ENCODE data around the gene IFNA17.
A peak's percentile ranks its signal among the peaks of the same experiment; 100 is the strongest.
"Not testable (repeated sequence)": the region's sequence is repeated elsewhere in the genome, so short reads cannot be mapped to it uniquely, and the experiment has no call there.

The IFNA17 gene

DNA sequence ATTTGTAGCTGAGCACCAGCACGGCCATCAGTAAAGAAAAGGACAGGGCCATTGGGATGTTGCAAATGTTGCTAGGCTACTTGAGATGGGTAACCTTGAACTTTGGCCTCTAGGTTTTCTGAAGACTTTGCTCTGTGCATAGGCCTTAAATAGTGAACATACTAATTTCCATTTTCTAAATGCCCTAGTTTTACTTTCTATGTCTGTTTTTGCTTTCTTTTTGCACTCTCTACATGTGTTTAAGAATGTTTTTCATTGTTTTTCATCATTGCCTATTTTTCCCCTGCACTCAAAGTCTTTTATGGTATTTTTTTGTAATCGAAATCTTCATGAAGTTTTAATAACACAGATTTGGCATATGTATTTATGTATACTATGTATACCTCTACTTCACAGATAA lies at the start of gene IFNA17:
Gene IFNA17, minus strand, starts transcription at position 101 of the 400 bp plus-strand sequence. Its CDS starts 49 bp downstream, at position 52.
- no peak for DNase-seq

DNA sequence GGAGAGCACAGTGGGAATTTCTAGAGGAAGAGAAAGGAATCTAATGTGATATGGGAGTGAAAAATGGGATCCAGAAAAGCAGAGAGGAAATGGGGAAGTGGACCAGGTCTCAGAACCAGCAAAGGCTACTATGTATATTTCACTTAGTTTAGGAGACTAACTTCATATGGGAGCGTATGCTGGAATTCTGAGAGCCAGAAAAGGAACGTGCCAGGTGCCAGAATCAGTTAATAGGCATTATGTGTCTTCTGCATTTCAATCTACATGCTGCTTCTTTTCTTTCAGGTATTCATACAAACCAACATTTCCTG lies 40.3 kb upstream of the IFNA17 start:
- DNase-seq: no peak

DNA sequence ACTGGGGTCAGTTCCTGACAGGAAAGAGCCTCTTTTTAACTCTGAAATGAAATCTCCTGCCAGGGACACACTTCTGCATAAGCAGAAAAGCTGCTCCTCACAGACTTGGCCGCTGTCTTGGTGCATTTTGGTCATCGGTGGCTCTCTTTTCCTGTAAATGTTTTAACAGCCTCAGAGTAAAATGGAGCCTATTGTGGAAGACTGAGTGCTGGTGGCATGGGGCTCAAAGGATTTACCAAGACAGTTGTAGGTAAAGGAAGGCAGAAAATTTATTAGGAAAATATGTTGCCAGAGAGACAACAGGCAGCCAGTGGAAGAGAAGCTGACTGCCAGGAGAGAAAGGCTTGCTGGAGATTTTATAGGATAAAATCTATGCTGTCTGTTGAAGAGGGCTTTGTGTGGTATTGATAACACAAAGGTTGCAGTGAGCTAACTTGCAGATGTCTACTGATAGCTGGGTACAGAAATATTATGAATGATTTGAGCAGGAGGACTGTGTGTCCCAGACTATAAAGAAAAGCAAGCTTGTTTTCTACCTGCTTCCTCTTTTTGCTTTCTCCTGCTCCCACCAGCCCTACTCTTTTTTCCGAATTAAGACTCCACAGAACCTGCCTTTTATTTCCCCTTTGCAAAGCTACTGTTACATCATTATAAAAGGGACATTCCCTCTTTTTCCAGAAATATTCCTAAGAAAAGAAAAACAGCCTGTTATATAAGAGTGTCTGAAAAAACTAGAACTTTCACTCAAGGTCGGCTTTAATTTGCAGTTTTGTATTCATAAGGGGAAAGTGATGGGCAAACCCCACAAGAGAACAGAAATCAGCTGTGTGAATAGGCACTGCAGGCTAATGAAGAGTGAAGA lies 39.7 kb upstream of the IFNA17 start:
- no peak for DNase-seq

DNA sequence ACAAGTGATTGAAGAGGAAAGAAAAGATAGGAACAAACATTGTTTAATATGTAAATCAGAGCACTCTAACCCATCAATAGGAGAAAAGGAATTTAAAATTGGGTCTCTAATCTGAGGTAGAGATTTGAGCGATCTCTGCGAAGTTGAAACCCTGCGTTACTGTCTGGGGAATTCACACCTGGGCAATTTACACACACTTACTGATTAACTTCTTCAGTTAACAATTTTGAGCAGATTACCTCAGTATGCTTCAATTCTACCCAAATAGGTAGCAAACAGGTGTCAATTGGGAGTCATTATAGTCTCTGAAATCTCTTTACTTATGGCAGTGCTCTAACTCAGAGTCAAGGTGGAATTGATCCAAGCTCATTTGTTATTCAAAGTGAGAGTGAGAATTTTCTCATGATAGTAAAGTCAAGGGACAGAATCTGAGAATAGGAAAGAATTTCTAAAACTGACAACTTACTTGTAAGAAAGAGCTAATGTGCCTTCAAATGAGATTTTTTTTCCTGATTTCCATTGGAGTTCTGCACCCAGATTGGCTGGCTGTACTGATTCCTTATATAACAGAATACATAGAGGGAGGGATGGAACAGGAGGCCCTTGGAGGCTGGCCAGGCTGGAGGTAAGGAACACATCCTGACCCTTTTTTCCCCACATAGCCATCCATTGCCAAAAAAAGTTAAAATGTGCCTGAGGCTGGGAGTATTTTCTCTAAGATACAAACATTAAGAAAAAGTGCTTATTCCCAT lies 38.9 kb upstream of the IFNA17 start:
- no peak for DNase-seq

DNA sequence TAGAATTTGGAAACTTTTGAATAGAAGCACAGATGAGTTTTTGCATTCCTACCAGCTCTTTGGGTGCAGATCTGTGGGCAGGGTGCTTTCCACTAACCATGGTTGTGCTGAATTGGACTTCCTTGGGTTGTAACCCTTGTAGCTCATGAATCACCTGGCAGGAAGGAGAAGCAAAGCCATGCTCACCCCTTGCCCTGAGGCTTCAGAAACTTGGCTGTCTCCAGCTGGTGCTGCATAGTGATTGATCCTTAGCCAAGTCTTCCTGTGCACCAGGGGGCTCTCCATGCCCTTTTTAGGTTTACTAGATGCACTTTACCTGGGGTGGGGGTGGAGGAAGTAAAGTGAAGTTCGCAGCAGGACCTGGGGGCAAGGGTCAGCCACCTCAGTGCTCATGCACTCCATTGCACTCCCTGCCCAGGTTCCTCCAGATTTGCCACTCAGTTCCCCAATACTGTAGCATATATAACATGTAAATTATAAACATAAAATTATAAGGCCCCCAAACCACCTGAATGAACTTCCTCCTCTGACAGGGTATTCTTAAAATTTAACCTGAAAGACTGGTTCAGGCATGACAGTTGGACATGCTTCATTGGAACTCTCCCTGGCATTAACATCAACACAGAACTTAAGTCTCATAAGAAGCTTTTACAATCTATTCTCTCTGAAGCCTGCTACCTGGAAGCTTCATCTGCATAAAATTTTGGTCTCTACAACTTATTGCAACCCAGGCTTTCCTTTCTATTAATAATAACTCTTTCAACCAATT lies 37.6 kb upstream of the IFNA17 start:
- no peak for DNase-seq

DNA sequence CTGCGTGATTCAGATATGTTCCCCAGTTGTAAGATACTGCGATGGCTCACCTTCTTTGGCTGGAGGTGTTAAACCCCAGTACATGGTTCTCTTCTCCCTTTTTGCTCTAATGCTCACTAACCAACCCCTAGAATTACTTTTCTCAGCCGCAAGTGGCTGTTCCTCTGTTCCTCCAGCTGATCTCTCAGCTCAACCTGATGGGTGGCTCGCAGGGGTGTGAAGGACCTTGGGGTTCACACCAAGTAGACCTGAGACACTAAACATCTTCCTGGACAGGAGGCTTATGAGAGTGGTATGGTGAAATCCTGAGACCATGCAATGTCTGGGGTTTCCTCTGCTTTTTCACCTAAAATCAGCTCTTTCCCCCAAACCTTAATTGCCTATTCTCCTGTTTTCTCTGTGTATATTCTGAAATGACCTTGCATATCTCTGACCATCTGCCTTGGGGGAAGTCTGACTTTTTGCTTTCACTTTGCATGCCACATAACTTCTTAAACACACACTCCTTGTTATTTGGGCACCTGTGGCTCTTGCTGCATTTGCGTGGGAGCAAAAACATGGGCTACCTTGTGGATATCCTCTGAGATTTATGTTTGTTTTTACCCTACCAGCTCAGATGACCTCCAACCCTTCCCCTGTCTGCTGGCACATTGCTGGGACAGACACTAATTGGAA lies 27.7 kb upstream of the IFNA17 start:
- no peak for DNase-seq

DNA sequence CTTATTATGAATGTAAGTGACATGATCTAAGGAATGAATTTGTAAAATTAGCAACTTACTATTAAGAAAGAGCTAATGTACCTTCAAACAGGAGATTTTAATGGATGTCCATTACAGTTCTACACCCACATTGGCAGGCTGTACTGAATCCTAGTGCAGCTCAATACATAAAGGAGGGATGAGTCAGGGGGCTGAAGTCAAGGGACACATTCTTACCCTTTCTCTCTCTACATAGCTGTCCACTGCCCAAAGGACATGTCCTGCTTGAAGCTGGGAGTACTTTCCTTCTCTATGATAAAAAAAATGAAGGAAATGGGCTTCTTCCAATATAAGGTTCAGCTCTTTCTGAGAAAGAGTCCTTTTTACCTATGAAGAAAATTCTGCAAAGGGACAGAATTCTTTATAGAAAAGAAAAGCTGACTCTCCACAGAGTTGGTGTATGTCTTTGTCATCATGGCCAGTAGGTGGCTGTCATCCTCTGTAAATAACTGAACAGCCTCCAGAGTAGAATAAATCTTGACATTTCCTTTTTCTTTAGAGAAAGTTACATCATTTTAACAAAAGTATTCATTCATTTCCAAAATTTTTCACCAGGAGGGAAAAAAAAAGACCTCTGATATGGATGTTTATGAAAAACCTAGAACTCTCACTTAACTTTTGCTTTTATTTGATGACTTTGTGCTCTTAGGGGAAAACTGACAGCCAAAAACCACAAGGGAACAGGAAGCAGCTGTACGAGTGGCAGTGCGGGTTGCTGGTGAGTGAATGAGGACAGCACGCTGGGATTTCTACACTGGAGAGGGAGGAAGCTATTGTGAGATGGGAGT lies 24.9 kb upstream of the IFNA17 start:
- peak; percentile 5 for DNase-seq

DNA sequence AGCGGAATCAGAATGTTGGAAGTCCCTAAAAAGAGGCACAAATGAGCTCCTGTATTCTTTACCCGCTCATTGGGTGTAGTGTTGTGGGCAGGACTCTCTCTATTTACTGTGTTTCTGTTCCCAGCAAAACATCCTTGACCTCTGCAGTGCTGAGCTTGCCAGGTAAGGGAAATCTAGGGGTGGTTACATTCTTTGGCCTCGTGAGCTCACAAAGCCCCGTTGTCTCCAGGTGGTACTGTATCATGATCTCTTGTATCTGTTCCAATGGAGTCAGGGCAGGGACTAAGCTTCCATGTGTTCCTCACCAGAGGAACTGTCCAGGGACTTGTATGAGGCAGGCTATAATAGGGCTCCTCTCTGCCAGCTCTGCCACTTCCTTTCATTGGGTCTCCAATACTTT lies 23.6 kb upstream of the IFNA17 start:
- no peak for DNase-seq

DNA sequence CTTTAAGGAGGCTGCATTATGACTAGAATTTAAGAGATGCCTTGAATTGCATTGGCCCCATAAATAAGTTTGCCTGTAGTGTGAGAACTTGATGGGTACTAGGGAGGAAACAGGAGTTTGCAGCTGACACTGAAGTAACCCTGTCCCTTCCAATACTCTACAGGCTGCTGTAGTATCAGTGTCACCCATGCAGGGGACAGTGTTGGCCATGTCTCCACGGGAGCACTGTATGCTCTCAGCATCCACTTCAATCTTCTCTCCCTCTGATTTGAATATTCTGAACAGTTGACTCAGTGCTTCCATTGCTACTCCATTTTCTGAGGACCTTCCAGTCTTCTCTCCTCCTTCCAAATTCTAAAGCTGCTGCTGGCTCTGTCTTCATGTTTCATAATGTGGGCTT lies 23.2 kb upstream of the IFNA17 start:
- no peak for DNase-seq

DNA sequence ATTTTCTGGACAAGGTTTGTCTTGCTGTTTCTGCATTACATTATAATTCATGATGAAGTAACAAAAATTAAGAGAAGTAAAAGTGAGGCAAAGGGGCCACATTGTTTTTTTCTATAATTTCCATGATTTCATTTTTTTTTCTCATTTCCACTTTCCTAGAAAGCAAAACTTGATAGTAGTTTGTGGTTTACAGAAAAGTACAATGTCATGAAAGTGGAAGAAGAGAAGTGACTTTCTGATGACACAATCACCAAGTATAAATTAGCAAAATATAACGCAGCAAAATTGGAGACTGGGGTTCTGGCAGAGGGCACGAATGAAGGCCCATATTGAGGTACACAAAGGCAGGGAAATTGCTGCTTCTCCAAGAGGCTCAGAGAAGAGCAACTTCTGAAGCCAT lies 16.8 kb upstream of the IFNA17 start:
- no peak for DNase-seq

DNA sequence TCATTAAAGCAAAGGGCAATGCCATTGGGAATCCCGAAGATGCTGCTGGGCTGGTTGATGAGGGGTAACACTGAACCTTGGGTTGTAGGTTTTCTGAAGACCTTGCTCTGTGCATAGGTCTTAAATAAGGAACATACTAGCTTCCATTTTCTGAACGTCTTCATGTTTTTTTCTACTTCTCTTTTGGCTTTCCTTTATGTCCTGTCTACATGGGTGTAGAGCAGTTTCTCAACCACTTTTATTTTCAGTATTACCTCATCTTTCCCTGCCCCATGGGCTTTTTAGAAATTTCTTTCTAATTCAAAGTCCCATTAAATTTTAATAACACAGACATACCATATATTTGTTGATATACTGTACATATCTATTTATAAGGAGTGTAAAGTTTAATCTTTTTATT lies 11.9 kb upstream of the IFNA17 start, which contains the start of gene IFNA14:
Gene IFNA14, minus strand, starts transcription at position 95 of the 400 bp plus-strand sequence. Its CDS starts 70 bp downstream, at position 25.
- no peak for DNase-seq

DNA sequence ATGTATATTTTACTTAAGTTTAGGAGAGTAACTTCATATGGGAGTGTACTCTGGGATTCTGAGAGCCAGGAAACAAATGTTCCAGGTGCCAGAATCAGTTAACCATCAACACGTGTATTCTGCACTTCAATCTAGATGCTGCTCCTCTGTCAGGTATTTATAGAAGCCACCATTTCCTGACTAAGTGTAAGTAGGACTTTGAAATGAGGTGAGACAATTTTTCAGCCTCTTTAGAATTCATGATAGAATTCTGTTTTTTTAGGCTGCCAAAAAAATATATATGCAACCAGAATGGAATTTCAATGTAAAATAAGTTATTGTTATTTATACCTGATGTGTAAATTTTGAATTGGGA lies 8.3 kb upstream of the IFNA17 start:
- not testable (repeated sequence) for DNase-seq

DNA sequence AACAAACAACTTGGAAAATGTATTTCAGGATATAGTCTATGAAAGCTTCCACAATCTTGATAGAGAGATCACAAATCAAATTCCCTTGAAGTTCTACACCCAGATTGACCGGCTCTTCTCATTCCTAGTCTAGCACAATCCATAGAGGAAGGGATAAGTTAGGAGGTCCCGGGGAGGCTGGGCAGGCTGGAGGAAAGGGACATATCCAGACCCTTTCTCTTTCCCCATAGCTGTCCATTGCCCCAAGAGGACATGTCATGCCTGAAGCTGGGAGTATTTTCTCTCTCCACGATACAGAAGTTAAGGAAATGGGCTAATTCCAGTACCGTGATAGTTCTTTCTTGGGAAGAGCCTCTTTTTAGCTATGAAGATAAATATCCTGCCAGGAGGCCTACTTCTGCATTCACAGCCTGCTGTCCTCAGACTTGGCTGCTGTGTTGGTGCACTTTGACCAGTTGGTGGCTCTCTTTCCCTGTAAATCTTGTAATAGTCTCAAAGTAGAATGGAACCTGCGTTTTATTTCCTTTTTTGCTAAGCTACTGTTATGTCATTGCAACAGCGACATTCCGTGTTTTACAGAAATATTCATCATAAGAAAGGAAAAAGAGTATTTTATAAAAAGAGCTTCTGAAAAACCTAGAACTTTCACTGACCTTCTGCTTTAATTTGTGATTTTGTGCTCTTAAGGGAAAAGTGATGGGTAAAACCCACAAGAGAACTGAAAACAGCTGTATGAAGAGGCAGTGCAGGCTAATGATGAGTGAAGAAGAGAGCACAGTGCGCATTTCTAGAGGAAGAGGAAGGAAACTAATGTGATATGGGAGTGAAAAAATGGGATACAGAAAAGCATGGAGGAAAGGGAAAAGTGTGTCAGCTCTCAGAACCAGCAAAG lies 7.7 kb upstream of the IFNA17 start:
- peak; percentile 2 for DNase-seq

DNA sequence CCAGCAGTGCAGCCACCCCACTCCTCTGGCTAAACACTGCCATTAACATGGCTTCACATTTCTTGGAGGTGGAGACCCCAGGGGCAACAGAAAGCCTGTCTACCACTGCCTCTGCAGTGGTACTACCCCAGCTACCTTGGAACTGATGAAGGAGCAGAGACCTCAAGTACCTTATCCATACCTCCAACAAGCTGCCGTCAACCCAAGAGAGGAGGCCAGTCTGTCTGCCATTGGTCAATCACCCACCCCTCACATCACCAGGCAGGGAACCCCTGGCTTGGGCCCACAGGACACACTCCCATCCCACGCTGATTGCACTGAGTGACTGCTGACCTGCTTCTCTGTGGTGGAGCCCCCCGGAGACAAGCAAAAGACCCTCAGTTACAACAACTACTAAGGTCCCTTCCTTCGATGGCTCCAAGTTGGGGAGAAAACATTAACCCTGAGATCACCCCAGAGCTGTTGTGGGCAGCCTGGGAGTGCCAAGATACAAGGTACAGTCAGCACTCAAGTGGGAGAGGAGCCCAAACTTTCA lies 6.2 kb upstream of the IFNA17 start:
- no peak for DNase-seq

DNA sequence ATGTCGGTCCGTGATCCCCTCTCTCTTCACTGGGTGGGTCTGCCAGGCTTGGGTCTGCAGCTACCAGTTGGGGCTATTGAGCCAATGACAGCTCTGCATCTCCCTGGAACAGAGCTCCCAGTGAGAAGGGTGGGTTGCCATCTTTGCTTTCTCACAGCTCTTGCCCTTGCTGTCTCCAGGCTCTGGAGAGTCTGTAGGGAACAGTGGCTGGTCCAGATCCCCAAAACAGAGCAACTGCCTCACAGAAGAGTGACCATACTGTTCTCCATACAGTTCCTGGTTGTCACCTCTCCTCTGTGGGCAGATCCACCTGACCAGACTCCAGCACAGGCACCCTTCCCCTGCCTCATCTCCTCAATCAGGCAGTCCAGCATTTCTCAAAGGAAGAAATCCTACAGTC lies 5.2 kb upstream of the IFNA17 start:
- DNase-seq: no peak

DNA sequence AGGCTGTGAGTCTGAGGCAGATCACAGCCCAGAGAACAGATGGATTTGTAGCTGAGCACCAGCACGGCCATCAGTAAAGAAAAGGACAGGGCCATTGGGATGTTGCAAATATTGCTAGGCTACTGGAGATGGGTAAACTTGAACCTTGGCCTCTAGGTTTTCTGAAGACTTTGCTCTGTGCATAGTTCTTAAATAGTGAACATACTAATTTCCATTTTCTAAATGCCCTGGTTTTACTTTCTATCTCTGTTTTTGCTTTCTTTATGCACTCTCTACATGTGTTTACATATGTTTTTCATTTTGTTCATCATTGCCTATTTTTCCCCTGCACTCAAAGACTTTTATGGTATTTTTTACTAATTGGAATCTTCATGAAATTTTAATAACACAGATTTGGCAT lies 10.8 kb downstream of the IFNA17 start, which contains the start of gene IFNA16:
Gene IFNA16, minus strand, starts transcription at position 101 of the 400 bp plus-strand sequence. Its CDS starts 6 bp downstream, at position 95.
- not testable (repeated sequence) for DNase-seq

DNA sequence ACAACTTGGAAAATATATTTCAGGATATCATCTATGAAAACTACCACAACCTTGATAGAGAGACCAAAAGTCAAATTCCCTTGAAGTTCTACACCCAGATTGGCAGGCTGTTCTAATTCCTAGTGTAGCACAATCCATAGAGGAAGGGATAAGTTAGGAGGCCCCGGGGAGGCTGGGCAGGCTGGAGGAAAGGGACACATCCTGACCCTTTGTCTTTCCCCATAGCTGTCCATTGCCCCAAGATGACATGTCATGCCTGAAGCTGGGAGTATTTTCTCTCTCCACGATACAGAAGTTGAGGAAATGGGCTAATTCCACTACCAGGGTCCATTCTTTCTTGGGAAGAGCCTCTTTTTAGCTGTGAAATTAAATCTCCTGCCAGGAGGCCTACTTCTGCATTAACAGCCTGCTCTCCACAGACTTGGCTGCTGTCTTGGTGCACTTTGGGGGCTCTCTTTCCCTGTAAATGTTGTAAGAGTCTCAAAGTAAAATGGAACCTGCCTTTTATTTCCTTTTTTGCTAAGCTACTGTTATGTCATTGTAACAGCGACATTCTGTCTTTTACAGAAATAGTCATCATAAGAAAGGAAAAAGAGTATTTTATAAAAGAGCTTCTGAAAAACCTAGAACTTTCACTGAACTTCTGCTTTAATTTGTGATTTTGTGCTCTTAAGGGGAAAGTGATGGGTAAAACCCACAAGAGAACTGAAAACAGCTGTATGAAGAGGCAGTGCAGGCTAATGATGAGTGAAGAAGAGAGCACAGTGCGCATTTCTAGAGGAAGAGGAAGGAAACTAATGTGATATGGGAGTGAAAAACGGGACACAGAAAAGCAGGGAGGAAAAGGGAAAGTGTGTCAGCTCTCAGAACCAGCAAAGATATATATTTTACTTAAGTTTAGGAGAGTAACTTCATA lies 14.4 kb downstream of the IFNA17 start:
- DNase-seq: not testable (repeated sequence)

DNA sequence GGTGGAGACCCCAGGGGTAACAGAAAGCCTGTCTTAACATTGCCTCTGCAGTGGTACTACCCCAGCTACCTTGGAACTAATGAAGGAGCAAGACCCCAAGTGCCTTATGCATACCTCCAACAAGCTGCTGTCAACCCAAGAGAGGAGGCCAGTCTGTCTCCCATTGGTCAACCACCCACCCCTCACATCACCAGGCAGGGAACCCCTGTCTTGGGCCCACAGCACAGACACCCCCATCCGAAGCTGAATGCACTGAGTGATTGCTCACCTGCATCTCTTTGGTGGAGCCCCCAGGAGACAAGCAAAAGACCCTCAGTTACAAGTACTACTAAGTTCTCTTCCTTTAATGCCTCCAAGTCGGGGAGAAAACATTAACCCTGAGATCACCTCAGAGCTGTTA lies 15.9 kb downstream of the IFNA17 start:
- DNase-seq: not testable (repeated sequence)

DNA sequence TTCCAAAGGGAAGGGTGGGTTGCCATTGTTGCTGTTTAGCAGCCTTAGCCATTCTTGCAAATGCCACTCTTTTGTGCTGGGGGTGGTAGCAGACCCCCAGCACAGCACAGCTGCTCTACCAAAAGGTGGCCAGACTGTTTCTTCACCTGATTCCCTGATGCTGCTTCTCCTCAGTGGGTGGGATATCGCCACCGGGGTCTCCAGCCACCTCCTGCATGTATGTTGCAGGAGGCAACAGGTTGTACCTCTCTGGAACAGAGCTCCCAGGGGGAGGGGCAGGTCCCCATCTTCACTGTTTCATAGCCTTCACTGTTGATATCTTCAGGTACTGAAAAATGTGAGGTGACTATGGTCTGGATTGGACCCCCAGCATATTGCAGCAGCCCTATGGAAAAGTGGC lies 17.2 kb downstream of the IFNA17 start:
- DNase-seq: not testable (repeated sequence)
